ENCODE data around the gene NCOR1. TPM values are rescaled to one million over a fixed set of nuclear protein-coding genes. Genes with fewer than 3 reads are reported as not detected.

NCOR1 gene
- total and polyA plus RNA-seq, 2 experiments from 2014 or later, result 102 to 132 TPM

DNA sequence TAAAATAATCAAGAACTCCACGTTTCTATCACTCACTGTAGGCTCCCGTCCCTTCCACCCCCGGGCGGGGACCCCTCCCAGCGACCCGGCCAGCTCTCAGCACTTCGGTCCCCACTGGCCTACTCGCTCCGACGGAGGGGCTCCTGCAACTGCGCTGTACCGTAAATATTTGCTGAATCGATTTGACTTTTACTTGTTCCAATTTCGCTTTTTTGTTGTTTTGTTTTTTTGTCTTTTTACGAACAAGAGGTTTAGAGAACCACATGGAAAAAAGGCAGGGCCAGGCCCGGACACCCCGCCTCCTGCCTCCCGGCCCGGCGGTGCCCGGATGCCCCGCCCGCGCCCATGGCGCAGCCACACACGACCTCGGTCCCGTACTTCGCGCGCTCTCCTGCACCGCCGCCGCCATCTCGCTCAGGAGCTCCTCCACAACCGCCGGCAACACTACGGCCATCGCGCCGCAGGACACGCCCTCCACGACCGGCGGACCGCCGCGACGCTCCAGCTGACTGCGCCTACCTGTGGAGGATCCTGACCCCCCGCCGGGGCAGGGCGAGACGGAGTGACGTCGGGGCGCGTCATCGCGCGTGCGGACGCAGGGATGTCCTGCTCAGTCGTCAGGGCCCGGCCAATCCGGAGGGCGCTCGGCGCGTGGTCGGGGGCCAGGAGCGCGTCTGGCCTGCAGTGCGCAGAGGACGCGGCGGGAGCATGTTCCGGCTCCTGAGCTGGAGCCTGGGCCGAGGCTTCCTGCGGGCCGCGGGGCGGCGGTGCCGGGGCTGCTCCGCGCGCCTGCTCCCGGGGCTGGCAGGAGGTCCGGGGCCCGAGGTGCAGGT is 216.0 kb downstream of the NCOR1 start, which contains the start of the genes TTC19 and ZSWIM7:
Gene TTC19 (plus strand): TSS at position 684 of the 833 bp plus-strand sequence. CDS start 25 bp downstream, at position 709.
Gene ZSWIM7 (minus strand): TSS at position 564 of the 833 bp plus-strand sequence. CDS start 110 bp downstream, at position 454.
- peak; percentile 97 for DNase-seq (ENCODE audit: low spot score)
- peaks cover 22% of the 10 kb centered on the region for H4K20me1 ChIP-seq (replicated peaks; ENCODE audit: insufficient read depth)
- peaks cover 12% of the 10 kb centered on the region for H3K4me1 Mint-ChIP-seq
- H3K27ac Mint-ChIP-seq, result peak within 1 kb of the TSS; percentile 97
- peak within 1 kb of the TSS; percentile 96 for H3K27ac ChIP-seq (ENCODE audit: low read depth)
- peaks cover 4% of the 10 kb centered on the region for H3K27me3 Mint-ChIP-seq (ENCODE audit: insufficient read depth, low read depth, poor library complexity)
- H3K36me3 Mint-ChIP-seq (ENCODE audit: low read depth), result peaks cover 48% of the 10 kb centered on the region
- peak within 1 kb of the TSS; percentile 93 for H3K4me3 Mint-ChIP-seq
- peaks cover 6% of the 10 kb centered on the region for H3K9me3 Mint-ChIP-seq
- no peaks in the 10 kb centered on the region for H3K27me3 ChIP-seq (ENCODE audit: insufficient read depth)
- H3K36me3 ChIP-seq (ENCODE audit: insufficient read depth), result peaks cover 31% of the 10 kb centered on the region
- peak within 1 kb of the TSS; percentile 91 for H3K4me3 ChIP-seq
- ATAC-seq, result peak; percentile 91
- peak; percentile 98 for TF ChIP-seq CREB1 (CRISPR knock-in tag; IDR thresholded peaks at IDR 0.05; ENCODE audit: low read depth)
- TF ChIP-seq, protein P1, sequence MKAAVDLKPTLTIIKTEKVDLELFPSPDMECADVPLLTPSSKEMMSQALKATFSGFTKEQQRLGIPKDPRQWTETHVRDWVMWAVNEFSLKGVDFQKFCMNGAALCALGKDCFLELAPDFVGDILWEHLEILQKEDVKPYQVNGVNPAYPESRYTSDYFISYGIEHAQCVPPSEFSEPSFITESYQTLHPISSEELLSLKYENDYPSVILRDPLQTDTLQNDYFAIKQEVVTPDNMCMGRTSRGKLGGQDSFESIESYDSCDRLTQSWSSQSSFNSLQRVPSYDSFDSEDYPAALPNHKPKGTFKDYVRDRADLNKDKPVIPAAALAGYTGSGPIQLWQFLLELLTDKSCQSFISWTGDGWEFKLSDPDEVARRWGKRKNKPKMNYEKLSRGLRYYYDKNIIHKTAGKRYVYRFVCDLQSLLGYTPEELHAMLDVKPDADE (IDR thresholded peaks at IDR 0.05), result peak; percentile 58; the same call in 1 of the 2 replicates
- TF ChIP-seq STAT1 (IDR thresholded peaks at IDR 0.05; ENCODE audit: unreplicated experiment), result no peak
- TF ChIP-seq POLR2AphosphoS5 (IDR thresholded peaks at IDR 0.05; ENCODE audit: low read depth), result peak; percentile 97
- H3K4me2 ChIP-seq, result peak within 1 kb of the TSS; percentile 98
- H3K4me1 ChIP-seq (ENCODE audit: insufficient read depth), result peaks cover 12% of the 10 kb centered on the region
- H3K79me2 ChIP-seq (replicated peaks; ENCODE audit: insufficient read depth), result peaks cover 39% of the 10 kb centered on the region
- no peaks in the 10 kb centered on the region; the same call in 1 of the 2 replicates for H3F3A ChIP-seq (replicated peaks; ENCODE audit: low read depth)
- peak within 1 kb of the TSS; percentile 80 for H2AFZ ChIP-seq
- H3K9me2 ChIP-seq (ENCODE audit: insufficient read depth), result no peaks in the 10 kb centered on the region

DNA sequence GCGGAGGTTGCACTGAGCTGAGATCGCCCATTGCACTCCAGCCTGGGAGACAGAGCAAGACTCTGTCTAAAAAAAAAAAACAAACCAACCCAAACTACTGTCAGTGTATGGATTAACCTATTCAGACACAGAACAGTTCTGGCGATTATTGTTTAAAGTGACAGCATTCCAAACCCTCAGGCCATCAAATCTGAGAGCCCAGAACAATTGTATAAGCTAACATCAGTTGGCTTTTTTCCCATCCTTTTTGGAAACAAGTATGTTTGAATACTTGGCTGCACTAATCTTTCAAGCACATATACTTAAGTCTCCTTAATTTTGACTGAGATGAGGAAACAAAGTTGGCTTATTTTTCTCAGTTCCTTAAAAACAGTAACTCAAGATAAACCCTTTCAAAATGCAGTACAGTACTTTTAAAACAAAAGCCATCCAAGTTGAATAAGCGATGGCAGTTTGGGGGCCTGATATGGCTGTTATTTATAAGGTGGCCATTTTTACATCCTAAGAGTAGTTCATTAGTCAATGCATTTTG is 217.2 kb downstream of the NCOR1 start:
- H3K4me3 ChIP-seq, result no peak overlapping the region
- no peaks in the 10 kb centered on the region for H3K9me2 ChIP-seq (ENCODE audit: insufficient read depth)
- ATAC-seq, result no peak
- no peak overlapping the region for H2AFZ ChIP-seq
- peak overlapping the region; percentile 88; the same call in 2 of the 3 replicates for H3K4me3 Mint-ChIP-seq
- H3K4me1 Mint-ChIP-seq, result peaks cover 12% of the 10 kb centered on the region
- peaks cover 6% of the 10 kb centered on the region for H3K9me3 Mint-ChIP-seq
- peak overlapping the region; percentile 97; the same call in 1 of the 2 replicates for H3K27ac Mint-ChIP-seq
- H3K27me3 Mint-ChIP-seq (ENCODE audit: insufficient read depth, low read depth, poor library complexity), result peaks cover 4% of the 10 kb centered on the region
- DNase-seq (ENCODE audit: low spot score), result no peak
- no peak overlapping the region; the same call in 1 of the 2 replicates for H3K4me2 ChIP-seq
- H4K20me1 ChIP-seq (replicated peaks; ENCODE audit: insufficient read depth), result peaks cover 12% of the 10 kb centered on the region
- no peaks in the 10 kb centered on the region for H3F3A ChIP-seq (replicated peaks; ENCODE audit: low read depth)
- peaks cover 38% of the 10 kb centered on the region for H3K79me2 ChIP-seq (replicated peaks; ENCODE audit: insufficient read depth)
- no peak overlapping the region for H3K27ac ChIP-seq (ENCODE audit: low read depth)
- H3K27me3 ChIP-seq (ENCODE audit: insufficient read depth), result no peaks in the 10 kb centered on the region
- peaks cover 43% of the 10 kb centered on the region for H3K36me3 Mint-ChIP-seq (ENCODE audit: low read depth)
- peaks cover 18% of the 10 kb centered on the region for H3K36me3 ChIP-seq (ENCODE audit: insufficient read depth)
- H3K4me1 ChIP-seq (ENCODE audit: insufficient read depth), result peaks cover 12% of the 10 kb centered on the region
- no peak for TF ChIP-seq STAT1 (IDR thresholded peaks at IDR 0.05; ENCODE audit: unreplicated experiment)
- no peak for TF ChIP-seq JUNB (IDR thresholded peaks at IDR 0.05; ENCODE audit: unreplicated experiment)
- no peak for TF ChIP-seq NANOG (IDR thresholded peaks at IDR 0.05; ENCODE audit: borderline replicate concordance)
- TF ChIP-seq ZNF114 (CRISPR knock-in tag; IDR thresholded peaks at IDR 0.05), result no peak
- TF ChIP-seq, protein P2, sequence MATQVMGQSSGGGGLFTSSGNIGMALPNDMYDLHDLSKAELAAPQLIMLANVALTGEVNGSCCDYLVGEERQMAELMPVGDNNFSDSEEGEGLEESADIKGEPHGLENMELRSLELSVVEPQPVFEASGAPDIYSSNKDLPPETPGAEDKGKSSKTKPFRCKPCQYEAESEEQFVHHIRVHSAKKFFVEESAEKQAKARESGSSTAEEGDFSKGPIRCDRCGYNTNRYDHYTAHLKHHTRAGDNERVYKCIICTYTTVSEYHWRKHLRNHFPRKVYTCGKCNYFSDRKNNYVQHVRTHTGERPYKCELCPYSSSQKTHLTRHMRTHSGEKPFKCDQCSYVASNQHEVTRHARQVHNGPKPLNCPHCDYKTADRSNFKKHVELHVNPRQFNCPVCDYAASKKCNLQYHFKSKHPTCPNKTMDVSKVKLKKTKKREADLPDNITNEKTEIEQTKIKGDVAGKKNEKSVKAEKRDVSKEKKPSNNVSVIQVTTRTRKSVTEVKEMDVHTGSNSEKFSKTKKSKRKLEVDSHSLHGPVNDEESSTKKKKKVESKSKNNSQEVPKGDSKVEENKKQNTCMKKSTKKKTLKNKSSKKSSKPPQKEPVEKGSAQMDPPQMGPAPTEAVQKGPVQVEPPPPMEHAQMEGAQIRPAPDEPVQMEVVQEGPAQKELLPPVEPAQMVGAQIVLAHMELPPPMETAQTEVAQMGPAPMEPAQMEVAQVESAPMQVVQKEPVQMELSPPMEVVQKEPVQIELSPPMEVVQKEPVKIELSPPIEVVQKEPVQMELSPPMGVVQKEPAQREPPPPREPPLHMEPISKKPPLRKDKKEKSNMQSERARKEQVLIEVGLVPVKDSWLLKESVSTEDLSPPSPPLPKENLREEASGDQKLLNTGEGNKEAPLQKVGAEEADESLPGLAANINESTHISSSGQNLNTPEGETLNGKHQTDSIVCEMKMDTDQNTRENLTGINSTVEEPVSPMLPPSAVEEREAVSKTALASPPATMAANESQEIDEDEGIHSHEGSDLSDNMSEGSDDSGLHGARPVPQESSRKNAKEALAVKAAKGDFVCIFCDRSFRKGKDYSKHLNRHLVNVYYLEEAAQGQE (IDR thresholded peaks at IDR 0.05; ENCODE audit: unreplicated experiment), result no peak
- no peak for TF ChIP-seq EZH2phosphoT487 (IDR thresholded peaks at IDR 0.05; ENCODE audit: unreplicated experiment)

Measured in GM23338 (cell line).